Cerebellar nuclear complex (tissue), 1 donor: ENCODE measurements around the gene MRAP.

ENCODE experiments used
- DNase-seq, 2 experiments: peaks; one replicate each; lab custom pipeline; 2025; lab: John Stamatoyannopoulos, UW

MRAP gene

DNA sequence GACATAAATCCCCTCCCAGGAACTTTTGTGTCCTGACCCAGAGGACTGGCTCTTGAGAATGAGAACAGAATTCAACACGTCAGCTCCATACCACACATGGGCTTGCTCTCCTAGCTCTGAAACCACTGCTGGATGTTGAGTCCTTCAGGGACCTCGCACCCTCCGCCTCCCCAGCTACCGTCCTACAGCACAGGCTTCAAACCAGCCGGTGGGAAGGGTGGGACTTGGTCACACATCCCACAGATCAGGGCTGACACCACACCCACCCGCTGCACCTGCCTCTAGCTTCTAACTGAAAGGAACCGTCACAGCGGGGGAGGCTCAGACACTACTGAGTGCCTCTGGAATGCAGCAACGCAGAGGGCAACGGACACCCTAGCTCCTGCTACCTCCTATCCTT, 24.0 kb downstream of the MRAP start:
- DNase-seq = no peak

DNA sequence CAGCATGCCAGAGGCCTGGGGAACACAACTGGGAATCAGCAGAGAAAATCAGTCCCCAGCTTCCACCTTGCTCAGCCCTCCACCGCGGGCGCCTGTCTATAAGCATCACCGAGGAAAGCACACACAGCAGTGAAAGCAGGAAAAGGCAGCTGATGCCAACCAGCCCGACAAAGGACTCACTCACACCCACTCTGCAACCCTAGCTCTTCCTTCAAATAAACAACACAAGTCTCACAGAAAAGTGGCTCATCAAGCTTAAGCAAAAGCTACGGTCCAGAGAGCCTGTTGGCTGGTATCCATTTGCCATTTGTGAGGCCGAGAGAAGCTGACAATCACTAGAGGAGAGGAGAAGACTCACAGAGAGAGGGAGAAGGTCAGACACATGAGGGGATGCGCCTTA, 27.1 kb downstream of the MRAP start:
- DNase-seq = no peak

DNA sequence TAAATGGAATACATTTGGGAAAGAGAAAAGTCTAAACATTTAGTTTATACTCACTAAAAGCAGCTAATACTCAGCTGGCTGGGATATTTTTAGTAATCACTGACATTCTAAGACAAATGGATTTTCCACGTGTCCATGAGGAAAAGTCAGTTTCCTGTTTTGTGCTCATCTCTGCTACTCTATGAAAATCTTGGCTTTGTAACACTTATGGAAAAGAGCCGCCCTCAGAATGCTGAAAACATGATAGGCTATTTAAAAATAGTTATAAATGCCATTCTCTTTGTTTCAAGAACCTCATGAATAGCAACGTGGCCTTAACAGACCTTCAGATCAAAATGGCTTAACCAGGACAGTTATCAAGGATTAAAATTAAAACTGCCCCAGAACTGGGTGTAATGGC, 29.9 kb downstream of the MRAP start:
- no peak for DNase-seq

DNA sequence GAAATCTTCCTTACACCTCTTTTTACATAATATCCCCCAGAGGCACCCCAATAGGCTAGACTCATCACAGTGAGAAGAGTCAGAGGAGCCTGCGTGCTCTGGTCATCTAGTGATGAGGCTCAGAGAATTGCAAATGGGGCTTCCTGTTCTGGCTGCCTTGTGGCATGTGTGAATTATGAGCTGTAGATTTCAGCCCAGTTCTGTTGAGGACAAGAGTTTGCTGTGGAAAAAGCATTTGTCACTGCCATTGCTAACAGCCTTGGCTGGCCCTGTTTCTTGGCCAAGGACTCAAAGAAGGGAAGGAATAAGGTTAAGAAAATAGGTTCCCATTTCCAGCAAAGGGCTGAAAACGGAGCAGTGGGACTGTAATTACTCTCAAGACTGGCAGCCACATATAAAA, 30.7 kb downstream of the MRAP start:
- no peak for DNase-seq

DNA sequence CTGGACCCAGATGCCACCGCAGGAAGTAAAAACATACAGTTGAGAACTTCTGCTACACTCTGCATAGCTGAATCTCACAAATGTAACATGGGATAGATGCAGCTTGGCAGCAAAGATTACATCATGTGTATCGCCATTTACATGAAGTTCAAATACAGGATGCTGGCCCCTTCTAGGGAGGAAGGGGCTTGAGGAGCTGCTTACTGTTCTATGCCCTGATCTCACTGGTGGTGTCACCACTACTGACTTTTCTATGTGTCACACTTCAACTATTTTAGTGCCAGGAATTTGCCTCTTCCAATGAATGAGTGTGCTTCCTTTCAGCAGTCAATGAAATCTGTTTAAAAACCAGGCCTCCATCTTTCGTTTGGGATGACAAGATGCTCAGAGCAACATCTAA, 31.1 kb downstream of the MRAP start:
- no peak for DNase-seq

DNA sequence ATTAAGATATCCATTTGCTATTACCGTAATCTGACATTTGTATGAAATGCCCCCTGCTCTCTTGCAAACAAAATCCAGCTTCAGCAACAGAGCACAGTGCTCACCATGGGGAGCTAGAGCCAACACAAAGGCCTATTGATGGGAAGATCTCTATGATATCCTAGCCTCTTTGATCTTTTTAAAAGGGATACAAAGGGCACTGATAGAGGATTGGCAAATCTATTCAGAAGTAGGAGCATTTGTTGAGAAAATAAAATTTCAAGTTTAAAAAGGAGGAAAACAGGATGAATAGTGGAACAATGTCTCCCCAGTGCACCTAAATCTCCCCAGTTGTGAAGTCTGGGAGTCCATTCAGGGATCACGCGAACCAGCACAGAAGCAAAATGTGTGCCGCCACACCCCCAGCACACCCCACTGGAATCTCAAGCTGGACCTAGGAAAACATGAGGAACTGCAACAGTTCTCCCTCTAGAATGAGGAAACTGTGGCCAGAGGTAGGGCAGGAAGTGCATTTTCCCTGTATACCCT, 32.2 kb downstream of the MRAP start:
- no peak for DNase-seq

DNA sequence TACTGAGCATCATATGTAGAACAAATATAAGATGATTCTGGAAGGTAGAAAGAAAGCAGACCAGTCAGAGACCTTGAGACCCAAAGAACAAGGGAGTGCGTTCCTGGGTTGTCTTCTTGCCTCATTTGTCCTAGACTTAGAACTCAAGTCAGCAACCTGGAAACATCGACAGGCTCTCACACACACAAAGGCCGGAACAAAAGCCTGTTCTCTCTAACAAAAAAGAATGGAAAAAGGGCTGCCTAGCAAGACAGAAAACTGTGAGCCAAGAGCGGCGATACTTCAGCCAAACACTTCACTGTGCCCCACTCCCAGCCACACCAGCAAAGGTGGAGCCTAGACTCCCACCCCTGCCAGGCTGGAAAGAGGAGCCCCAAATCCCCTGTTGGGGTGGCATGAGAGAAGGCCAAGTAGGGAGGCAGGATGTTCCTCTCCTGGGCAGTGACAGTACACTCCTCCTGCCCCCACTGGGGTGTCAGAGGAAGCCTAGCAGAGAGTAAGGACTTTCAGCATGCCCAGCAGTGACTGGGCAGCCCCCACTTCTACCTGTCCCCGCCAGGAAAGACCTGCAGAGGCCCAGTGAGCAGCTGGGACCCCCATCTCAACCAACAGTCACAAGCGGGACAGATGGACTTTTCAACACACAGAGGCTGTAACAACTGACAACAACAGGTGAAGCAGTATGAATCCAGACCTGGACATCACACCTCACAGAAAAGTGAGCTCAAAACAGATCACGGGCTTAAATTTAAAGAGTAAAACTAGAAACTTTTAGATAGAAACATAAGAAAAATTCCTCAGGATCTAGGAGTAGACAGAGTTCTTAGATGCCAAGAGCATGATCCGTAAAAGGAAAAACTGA, 33.0 kb downstream of the MRAP start:
- DNase-seq = no peak

DNA sequence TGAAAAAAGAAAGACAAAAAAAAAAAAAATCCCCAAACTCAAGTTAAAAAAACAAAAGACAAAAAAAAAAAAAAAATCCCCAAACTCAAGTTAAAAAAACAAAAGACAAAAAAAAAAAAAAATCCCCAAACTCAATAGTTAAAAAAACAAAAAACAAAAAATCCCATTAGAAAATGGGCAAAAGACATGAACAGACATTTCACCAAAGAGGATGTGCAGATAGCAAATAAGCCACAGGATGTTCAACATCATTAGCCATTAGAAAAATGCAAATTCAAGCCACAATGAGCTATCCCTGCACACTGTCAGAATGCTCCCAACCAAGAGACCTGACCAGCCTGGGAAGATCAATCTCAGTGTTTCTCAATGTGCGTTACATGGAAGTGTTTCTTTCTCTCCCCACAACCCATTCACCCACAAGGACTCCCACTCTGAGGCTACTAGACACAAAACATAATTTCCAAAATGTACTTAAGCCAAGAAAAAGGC, 33.9 kb downstream of the MRAP start:
- no peak for DNase-seq

DNA sequence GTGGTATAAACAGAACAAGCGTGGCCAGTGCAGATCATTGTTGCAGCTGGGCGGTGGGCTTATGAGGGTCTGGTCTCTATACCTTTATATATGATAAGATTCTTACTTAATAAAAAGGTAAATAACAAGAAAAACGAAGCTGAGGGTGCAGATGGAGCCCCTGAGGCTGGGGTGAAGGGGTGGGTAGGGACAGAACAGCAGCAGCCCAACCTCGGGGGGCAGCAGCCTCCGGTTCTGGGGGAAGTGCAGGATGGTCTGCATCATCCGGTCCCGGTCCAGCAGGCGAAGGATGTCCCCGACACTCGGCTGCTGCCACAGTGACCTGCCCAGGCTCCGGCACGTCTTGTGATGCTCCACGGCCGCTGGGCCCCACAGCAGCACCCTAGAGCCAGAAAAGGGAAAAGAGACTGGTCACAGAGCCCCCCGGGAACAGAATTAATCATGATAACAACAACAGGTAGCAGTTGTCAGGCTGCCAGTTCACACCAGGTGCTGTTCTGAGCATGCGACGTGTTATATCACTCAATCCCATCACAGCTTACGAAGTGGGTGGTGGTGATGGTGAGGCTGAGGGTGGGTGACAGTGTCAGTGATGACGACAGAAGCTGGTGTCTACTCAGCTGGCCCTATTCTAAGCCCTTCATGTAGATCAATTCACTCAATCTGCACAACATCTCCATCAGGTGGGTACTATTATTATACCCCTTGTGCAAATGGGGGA, 35.5 kb downstream of the MRAP start:
- no peak for DNase-seq

DNA sequence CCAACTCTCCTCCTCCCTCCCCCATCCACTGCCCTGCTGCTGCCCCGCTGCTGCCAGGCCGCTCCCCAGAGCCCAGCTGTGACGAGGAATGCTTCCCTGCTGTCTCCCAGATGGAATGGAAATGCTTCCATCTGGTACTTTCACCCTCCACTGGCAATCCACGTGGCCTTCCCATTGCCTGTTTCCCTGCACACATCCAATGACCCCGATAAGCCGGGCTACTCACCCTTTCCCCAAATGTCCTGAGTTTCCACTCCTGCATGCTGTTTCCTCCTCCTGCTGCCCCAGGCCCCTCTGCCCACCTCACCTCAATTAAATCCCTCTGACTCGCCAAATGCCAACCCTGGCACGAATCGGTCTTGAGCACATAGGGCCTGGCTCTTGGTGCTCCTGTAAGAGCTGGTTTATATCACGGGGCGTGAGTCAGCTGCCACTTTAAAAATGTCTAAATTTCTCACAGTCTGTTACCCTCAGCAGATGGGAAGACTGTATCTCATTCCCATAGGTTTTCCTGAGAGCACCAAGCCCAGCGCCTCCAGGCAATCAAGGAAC, 36.4 kb downstream of the MRAP start:
- peak in 1 of 2 experiments; percentile 59 for DNase-seq

DNA sequence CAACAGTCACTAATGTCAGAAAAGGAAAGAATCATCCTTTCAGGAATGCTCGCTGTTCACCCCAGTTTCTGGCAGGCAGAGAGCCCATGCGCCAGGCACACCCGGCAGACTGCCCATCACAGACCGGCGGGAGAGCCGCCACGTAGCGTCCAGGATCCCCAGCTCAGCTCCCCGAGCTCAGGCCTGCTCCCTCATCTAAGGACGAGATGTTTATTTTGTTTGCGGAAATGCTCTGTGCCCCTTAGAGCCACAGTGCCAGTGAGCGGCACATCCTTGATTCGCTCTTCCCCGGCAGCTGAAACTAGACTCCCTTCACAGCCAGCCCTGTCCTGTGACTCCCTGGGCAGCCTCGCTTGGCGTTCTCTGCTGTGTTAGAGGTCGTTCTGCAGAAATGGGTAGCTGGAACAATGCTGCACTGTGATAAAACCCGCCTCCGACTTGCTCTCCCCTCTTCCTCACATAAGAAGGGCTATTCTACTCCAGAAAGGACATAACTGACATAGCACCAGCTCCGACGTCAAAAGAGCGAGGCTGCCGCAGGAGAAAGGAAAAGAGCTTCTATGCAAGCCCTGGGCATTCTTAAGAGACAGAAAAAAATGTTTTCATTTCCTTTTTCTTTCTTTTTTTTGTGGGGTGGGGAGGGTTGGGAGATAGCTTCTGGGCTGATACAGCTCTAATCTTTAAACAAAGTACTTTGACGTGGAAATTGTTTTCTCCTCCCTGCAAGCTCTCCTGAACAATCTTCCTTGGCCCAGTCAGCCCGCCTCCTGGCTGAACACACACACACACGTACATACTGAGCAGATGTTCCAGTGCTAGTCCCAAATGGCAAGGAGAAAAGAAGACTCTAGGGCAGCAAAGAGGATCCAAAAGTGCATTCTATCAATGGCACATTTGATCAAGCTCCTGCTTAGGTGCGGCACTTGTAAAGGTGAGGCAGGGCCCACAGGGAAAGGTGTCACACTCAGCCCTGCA, 37.2 kb downstream of the MRAP start:
- DNase-seq = peak in 1 of 2 experiments; percentile 44

DNA sequence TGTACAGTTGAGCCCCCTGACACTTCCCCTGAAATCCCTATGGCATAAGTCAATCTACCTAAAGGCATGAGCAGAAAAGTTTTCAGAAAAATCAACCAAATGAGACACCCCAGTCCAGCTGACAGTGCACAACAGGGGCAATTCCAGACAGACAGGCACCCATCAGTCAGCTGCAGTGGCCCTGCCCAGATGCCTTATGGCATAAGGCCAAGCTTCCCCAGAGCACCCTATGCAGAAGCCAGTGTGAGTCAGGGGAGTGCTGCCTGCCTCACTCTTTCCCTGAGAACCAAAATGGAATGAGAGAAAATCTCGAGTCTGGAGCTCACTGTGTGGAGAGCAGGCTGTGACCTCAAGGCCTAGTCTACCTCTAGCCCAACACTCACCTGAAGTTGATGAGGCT, 38.1 kb downstream of the MRAP start:
- DNase-seq = no peak

DNA sequence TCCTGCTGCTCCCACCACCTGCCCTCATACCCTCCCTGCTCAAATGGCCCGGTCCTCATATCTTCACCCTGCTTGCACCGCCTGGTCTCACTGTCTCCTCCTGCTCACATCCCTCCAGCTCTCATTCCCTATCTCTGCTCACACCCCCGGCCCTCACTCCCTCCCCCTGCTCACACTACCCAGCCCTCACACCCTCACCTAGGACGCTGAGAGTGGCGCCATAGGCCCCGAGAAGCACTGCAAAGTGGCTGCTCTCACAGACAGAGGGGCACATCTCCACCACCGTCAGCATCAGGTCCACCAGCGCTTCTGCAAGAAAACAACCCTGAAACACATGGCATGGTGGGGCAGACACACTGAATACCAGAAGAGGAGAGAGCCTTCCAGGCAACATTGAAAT, 38.6 kb downstream of the MRAP start:
- no peak for DNase-seq

DNA sequence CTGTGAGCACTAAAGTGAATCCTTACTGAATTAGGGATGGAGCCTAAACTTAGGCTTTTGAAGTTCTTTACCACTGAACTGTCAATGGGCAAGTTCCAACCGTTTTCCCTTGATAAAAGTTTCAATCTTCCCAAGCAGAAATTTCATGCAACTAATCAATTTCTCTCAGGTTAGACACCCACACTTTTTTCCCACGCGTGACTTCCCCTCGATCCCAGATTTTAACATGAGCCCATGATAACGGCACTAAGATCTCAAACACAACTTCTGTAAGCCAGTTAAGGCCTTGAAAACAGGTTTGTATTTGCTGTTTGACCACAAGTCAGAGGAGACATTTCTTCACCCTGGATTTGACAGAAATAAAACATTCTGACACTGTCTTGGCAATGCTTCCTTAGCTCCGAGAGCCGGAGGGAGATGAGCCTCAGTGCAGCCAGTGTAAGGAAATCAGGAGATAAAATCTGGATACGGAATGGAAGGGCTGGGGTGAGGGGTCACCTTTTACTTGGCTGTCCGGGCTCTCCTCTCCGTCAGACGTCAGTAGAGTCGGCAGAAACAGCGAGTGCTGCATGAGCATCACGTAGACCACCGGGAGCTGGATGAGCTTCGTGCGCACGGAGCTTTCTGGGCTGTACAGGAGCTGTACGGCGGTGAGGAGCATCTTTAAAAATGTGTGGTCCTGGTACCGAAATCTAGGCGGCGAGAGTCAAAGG, 39.7 kb downstream of the MRAP start:
- DNase-seq = no peak

DNA sequence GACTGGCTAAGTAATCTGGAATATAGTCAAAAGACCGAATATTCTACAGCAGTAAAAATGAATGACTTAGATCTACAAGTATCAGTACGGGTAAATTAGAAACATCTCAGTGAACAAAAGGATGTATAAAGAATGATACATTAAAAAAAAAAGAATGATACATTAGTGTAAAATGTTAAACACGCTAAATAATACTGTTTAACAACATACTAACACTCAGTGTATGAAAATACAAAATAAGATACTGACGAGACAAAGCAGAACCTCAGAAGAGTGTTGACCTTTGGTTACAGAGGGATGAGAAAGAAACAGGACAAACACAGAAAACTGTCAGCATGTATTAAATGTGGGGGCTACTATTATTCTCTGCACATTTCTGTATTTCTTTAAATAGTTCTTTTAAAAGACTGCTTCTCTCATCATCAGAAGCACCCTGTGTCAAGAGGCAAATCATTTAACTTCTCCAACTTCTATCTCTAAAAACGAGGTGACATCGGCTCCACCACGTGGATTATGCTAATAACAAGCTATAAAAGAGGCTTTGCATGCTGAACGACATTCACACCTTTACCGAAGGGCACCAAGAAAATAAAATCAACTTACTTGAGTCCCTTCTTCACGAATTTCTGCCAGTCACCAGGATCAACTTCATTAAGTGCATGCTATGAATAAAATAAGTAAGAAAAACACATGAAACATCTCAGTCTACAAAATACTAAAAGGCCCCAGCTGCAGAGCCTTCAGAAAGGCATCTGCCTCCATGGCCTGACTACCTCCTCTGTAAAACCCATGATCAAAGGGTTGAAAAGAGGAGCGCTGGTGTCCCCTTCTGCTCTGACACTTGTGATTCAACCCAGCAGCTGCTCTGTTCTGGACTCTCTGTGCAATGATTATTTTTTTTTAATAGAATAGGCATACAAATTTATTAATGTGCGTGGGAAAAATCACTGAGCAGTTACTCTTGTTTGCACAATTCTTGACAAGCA, 42.5 kb downstream of the MRAP start:
- DNase-seq = no peak

DNA sequence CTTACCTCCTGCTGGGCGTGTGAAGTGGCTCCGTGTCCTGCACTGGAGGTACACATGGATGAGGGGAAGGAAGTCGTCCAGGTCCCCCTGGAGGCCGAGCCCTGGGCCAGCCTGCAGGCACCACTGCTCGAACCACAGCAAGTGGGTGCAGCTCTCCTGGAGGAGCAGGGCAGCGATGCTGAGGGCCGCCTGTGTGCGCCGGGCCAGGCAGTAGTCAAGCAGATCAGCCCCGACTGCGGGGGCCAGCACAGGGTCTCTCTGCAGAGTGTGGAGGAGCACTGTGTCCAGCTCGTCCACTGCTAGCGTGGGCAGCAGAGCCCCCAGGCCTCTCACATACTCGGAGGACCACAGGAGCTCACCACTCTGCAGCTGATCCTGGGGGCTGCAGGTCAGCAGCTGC, 48.3 kb downstream of the MRAP start:
- no peak for DNase-seq

DNA sequence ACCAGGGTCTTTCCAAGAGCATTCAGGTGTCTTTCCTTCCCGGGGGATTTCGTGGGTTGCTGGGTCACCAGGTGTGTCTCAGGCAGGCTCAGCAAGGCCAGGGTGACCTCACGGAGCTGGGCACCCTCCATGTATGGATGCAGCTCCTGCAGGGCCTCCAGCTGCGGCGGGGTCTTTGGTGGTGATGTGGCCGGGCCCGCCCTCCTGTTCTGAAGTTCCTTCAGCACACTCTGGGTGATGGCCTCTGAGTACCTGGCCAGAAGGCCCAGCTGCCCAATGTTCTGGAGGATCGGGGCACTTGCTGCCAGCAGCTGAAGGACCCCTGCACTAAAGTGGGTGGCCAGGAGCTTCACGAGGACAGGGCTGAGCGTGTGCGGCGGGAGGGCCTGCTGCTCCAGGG, 48.7 kb downstream of the MRAP start:
- DNase-seq = no peak

DNA sequence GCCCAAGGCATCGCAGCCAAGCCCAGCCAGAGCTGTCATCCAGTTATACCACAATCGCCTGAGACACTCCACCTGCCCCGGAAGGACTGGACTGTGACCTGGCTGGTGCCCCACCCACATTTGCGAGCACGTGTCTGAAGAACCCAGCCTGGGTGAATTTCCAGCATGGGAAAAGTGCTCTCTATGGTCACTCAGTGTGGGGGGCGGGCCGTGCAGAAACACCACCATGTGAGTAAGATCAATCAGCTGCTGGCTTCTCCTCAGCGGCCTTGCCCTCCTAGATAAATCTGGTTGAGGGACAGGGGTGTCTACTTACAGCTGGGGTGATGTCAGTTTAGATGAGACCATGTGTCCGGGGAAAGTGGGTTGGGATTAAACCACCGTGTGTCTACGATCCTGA, 49.3 kb downstream of the MRAP start:
- no peak for DNase-seq

DNA sequence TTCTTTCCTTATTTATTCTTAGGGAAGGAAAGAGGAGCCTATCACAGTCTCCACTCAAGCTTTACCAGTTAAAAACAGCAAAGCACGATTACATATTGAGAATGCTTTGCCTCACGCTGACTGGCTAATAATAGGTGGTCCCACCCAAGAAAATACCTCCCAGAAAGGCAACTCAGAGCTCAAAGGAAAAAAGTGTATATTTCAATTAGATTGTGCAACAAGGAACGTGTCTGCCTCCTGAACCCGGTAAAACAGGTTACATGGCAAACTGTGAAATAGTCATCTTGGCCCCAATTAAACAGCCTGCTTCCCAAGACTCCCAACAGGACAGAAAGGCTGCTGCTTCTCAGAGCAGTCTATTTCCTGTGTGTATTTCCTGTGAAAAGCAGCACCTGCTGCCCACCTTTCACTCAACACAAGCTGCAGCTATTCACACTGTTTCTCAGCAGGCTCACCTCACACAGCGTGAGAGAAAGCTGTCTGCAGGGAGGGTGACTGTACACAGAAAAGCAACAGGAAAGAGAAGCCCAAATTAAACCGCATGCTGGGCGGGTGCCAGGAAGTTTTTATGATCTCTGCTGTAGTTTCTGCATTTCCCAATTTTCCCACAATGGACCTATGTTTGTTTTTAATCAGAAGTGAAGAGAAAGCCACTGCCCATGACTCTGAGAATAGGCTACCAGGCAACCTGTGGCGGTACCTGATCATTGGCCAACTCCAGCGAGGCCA, 50.1 kb downstream of the MRAP start:
- DNase-seq = no peak
